Stimulated activated naive B cell treated with anti-CD40 and anti-IgM and Interleukin-4, amounts not matched to agents 10 μg/mL and 1 μg/mL and 100 μg/mL, for 72 hours (primary cell): Measurements from ENCODE around the gene MUC2.

Experiments used
- ATAC-seq, 2 donors: fragments of 150-1000 bp; cut with Tn5 transposase; replicated peaks; 2 replicates each; pipeline ENCODE4 v1.10.0; 2021; ENCODE audit warnings: moderate library complexity in 1 of 2
- DNase-seq: peaks from one replicate; pipeline ENCODE4 v3.0.0; 2021
- H3K27ac Mint-ChIP-seq: one replicate; pipeline ENCODE4 v1.8.0; 2022; ENCODE audit warnings: mild to moderate bottlenecking, mixed read lengths
- H3K27me3 Mint-ChIP-seq, 2 donors: one replicate each; pipeline ENCODE4 v1.8.0; 2022; ENCODE audit warnings: mixed read lengths in 2 of 2
- H3K36me3 Mint-ChIP-seq, 2 donors: one replicate each; pipeline ENCODE4 v1.8.0; 2022; ENCODE audit warnings: mixed read lengths in 2 of 2, mild to moderate bottlenecking in 1 of 2
- H3K4me1 Mint-ChIP-seq, 2 donors: one replicate each; pipeline ENCODE4 v1.8.0; 2022; ENCODE audit warnings: mixed read lengths in 2 of 2, mild to moderate bottlenecking in 1 of 2
- H3K4me3 Mint-ChIP-seq, 2 donors: one replicate each; pipeline ENCODE4 v1.8.0; 2022; ENCODE audit warnings: mild to moderate bottlenecking in 2 of 2, mixed read lengths in 2 of 2, moderate library complexity in 1 of 2
- H3K9me3 Mint-ChIP-seq, 2 donors: one replicate each; pipeline ENCODE4 v1.8.0; 2022; ENCODE audit warnings: mixed read lengths in 2 of 2, mild to moderate bottlenecking in 1 of 2

The MUC2 gene

DNA sequence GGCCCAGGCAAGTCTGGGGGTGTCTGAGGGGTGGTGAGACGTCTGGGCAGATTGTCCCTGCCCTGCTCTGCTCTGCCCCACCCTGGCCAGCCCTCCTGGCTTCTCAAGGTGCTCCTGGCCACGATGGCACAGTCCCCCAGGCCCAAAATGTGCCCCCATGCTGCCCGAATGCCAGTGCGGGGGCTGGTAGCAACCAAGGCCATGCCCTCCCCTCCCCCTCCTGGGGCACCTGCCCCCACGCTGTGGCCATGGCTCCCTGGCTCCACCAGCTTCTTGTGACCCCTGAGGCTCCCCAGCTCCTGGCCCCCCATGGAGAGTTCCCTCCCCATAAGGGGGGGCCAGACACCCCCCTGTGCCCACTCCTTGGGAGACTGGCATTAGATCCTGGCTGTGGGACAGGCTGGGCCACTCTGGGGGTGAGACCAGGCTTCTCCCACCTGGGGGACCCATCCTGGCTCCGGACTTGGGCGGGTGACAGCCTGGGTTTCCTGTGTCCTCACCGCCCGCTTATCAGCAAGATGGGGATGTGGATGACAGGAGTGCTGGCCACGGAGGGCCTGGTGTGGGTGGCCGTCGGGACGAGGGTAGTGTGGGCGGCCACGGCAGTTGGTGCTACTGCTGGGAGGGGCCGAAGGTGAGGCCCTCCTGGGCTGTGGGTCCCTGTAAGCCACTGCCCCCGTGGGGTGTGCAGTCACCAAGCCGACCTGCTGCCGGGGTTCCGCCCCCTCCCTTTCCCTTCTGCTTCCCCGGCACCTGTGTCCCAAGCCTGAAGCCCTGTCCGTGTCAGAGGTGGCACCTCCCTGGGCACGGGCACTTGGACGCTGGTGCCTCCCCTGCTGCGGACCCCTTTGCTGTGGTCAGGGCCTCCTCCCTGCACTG is 22.3 kb upstream of the MUC2 start:
- no peak overlapping the region for H3K27ac Mint-ChIP-seq
- ATAC-seq (no peak), DNase-seq (no peak)
- H3K27me3 Mint-ChIP-seq, result peaks cover 23 to 43% of the 10 kb centered on the region in 2 donors
- H3K4me1 Mint-ChIP-seq, result peaks cover 6 to 8% of the 10 kb centered on the region in 2 donors
- no peaks in the 10 kb centered on the region for H3K36me3 Mint-ChIP-seq
- H3K4me3 Mint-ChIP-seq, result no peak overlapping the region
- no peaks in the 10 kb centered on the region for H3K9me3 Mint-ChIP-seq

DNA sequence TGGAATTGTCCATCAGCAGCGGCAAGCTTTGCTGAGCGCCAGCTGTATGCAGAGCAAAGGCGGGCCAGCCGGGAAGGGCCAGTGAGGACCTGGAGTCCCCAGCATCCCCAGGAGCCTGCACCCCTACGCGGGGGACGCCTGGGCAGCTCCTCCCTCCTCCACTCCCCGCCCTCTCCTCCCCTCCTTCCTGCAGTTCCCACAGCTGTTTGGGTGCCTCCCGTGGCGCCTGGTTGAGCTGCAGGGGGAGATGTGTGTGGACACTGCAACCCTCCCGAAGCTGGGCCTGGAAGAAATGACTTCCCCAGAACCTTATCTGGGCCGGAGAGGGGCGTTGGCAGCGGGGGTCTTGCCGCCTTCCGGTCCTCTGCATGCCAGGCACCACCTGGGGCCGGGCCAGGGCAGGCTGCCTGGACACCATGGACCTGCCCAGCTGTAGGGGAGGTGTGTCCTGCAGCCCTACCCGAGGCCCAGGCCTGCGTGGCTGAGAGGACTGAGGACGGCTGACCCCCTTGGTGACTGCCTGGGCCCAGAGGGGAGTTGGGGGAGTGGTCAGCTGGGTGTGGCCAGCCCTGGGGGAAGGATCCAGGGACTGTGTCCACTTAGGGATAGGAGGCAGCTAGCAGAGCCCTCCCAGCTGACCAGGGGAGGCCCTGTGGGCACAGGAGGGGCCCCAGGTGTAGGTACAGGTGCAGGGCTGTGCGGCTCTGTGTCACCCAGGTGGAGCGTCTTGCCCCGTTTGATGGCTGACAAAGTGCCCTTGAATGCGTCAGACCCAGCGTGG is 21.4 kb upstream of the MUC2 start:
- Mint-ChIP-seq H3K4me3 (no peak overlapping the region), H3K27ac (no peak overlapping the region), H3K36me3 (no peaks in the 10 kb centered on the region), H3K9me3 (no peaks in the 10 kb centered on the region), H3K27me3 (peaks cover 25 to 41% of the 10 kb centered on the region in 2 donors), H3K4me1 (peaks cover 6 to 8% of the 10 kb centered on the region in 2 donors)
- DNase-seq (no peak), ATAC-seq (no peak)

DNA sequence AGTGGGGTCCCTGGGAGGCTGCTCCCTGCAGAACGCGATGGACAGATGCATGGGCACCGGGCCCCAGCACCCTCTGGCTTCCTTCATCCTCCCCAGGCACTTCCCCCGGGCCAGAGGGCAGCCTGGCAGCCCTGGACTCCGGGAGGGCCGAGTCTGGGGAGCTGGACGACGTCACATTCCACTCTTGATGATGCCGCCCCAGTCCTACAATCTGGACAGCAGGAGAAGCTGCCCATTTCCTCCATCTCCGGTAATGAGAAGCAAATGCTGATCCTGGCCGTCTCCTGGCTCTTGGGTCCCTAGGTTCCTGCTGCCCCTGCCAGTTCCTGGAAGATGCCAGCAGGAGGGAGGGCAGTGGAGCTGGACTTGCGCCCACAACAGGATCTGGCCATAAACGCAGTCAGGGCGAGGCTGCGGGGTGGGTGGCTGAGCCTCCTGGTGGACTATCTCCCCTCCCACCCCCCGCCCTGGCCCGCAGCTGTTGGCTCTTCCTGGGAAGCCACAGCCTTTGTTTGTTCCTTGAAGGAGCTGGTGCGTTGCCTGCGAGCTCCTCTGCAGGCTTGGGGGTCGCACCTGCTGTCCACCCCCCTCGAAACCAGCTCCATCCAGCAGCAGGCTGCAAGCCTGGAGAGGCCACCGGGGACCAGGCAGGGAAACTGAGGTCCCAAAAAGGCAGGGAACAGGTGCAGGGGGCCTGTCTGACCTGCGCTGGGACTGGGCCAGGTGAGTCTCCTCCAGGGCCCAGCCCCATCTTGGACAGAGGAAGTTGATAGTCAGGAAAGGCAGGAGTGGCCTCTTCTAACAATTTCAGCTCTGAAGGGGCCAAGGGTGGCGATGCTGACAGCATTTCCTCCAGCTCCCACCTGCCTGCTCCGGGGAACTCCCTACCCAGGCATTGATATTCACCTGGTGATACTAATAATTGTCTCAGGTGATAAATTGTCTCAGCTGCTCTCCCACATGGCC is 20.2 kb upstream of the MUC2 start:
- H3K36me3 Mint-ChIP-seq, result no peaks in the 10 kb centered on the region
- H3K4me1 Mint-ChIP-seq, result peaks cover 6 to 8% of the 10 kb centered on the region in 2 donors
- peaks cover 22 to 34% of the 10 kb centered on the region in 2 donors for H3K27me3 Mint-ChIP-seq
- no peak overlapping the region for H3K4me3 Mint-ChIP-seq
- DNase-seq (no peak), ATAC-seq (no peak)
- no peak overlapping the region for H3K27ac Mint-ChIP-seq
- no peaks in the 10 kb centered on the region for H3K9me3 Mint-ChIP-seq

DNA sequence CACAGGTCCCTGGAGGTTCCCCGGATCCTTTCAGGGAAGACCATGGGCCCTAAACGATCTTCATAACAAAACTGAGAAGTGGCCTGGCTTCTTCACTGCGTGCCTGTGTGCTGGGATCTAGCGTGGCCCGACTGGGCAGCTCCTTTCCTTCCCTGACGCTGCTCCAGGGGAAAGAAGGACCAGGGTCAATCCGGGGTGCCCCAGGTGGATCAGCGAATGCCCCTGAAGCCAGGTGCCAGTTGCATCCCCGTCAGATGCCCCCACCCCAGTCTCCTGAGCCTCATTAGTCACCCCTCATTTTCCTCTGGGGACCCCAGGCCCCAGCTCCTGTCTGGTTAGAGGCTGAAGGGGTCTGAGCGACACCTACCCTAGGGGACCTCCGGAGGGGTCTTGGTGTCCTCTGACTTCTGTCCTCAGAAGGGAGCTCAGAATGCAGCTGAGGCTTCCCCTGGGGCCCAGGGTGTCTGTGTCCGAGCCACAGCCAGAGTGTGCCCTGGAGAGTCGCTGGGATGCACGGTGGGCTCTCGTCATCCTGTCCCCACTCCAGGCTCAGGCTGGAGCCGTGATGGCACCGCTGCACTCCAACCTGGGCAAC is 19.5 kb upstream of the MUC2 start:
- no peak overlapping the region for H3K4me3 Mint-ChIP-seq
- no peaks in the 10 kb centered on the region for H3K36me3 Mint-ChIP-seq
- DNase-seq, result no peak
- no peak overlapping the region for H3K27ac Mint-ChIP-seq
- peaks cover 6 to 8% of the 10 kb centered on the region in 2 donors for H3K4me1 Mint-ChIP-seq
- no peaks in the 10 kb centered on the region for H3K9me3 Mint-ChIP-seq
- H3K27me3 Mint-ChIP-seq, result peaks cover 23 to 33% of the 10 kb centered on the region in 2 donors
- ATAC-seq, result no peak

DNA sequence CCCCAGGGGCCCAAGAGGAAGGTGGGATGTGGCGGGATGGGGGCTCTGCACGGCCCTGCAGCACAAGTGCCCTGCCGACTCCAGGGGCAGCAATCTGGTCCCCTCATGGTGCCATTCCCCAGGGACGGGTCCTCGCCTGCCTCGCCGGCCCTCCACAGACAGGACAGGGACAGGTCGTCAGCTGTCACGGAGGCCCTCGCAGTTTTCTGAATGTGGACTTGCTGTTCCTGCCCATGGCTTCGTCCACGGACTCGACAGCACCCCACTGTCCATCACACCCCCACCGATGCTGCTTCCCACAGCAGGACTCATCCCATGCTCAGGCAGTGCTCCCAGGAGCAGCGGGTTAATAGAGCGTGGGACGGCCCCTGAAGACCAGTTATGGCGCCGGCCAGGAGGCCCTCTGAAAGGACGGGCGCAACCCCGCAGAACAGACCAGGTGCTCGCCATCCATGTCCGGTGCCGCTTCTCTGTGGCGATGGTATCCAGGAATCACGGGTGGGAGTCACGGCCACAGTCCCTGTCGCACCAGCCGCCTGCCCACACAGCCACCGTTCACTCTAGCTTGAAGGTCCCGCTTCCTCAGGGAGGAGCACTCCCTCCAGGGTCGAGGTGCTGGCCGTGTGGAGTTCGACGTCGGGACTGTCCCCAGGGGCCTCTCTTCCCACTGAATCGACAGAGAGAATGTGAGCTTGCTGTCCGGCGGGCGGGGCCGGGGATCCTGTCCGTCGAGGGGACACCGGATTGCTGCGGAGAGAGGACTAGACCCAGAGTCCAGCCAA is 18.5 kb upstream of the MUC2 start:
- Mint-ChIP-seq H3K27me3 (peaks cover 21 to 29% of the 10 kb centered on the region in 2 donors), H3K36me3 (no peaks in the 10 kb centered on the region), H3K9me3 (no peaks in the 10 kb centered on the region), H3K4me3 (no peak overlapping the region), H3K4me1 (peaks cover under 1 to 5% of the 10 kb centered on the region in 2 donors), H3K27ac (no peak overlapping the region)
- DNase-seq (no peak), ATAC-seq (no peak)

DNA sequence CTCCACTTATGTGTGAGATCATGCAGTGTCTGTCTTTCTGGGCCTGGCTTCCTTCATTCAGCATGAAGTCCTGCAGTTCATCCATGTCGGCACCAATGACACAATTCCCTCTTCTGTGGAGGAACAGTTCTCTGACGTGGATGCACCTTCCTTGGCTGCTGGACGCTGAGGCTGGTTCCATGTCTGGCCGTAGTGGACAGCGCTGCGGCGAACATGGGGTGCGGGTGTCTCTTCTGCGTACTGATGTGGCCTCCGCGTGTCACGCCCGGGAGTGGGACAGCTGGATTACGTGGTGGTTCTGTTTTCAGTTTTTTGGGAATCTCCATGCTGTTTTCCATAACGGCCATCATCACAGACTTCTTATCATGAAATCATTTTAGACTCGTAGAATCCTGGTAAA is 16.9 kb upstream of the MUC2 start:
- DNase-seq, result no peak
- no peak for ATAC-seq
- Mint-ChIP-seq H3K4me1 (peaks cover 0 to 4% of the 10 kb centered on the region in 2 donors), H3K4me3 (no peak overlapping the region), H3K9me3 (peaks cover 7 to 11% of the 10 kb centered on the region in 2 donors), H3K36me3 (peaks cover 4 to 7% of the 10 kb centered on the region in 2 donors), H3K27ac (no peak overlapping the region), H3K27me3 (peaks cover 30 to 39% of the 10 kb centered on the region in 2 donors)

DNA sequence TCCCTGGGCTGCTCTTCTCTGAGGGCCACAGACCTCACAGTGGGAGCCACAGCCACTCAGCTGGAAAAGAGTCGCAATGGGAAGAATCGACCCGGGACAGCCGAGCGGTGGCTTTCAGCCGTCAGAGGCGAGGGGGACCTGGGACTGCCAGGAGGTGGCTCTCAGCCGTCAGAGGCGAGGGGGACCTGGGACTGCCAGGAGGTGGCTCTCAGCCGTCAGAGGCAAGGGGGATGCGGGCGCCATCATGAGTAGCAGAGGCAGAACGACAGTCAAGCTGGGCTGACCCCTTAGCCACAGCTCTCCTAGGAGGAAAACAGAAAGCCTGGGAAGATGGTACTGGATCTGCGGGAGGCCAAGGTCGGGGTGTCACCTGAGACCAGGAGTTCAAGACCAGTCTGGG is 14.9 kb upstream of the MUC2 start:
- Mint-ChIP-seq H3K9me3 (peaks cover 7 to 11% of the 10 kb centered on the region in 2 donors), H3K27ac (no peak overlapping the region), H3K36me3 (peaks cover 4 to 7% of the 10 kb centered on the region in 2 donors), H3K4me3 (no peak overlapping the region), H3K4me1 (peaks cover 14% of the 10 kb centered on the region in 2 donors), H3K27me3 (peaks cover 31 to 40% of the 10 kb centered on the region in 2 donors)
- no peak for ATAC-seq
- no peak for DNase-seq

DNA sequence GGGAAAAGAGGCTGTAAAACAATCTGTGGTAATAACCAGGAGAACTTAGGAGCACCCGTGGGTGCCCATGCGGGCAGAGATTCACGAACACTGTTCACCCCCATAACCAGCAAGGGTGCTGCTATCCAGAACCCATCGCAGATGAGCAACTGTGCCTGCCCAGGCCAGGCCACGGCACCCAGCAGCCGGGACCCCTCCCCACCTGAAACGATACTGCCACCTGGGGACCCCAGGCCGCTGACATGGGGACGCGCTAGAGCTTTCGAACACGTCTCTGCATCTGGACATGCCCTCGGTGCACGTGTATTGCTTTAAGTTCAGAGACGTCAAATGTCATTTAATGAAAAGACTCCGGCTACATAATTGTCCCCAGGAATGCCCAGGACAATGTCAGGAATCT is 14.3 kb upstream of the MUC2 start:
- Mint-ChIP-seq H3K27me3 (peaks cover 31 to 35% of the 10 kb centered on the region in 2 donors), H3K9me3 (peaks cover 7 to 11% of the 10 kb centered on the region in 2 donors), H3K4me1 (peaks cover 14% of the 10 kb centered on the region in 2 donors), H3K27ac (no peak overlapping the region), H3K4me3 (no peak overlapping the region), H3K36me3 (peaks cover 4 to 7% of the 10 kb centered on the region in 2 donors)
- ATAC-seq, result no peak
- no peak for DNase-seq

DNA sequence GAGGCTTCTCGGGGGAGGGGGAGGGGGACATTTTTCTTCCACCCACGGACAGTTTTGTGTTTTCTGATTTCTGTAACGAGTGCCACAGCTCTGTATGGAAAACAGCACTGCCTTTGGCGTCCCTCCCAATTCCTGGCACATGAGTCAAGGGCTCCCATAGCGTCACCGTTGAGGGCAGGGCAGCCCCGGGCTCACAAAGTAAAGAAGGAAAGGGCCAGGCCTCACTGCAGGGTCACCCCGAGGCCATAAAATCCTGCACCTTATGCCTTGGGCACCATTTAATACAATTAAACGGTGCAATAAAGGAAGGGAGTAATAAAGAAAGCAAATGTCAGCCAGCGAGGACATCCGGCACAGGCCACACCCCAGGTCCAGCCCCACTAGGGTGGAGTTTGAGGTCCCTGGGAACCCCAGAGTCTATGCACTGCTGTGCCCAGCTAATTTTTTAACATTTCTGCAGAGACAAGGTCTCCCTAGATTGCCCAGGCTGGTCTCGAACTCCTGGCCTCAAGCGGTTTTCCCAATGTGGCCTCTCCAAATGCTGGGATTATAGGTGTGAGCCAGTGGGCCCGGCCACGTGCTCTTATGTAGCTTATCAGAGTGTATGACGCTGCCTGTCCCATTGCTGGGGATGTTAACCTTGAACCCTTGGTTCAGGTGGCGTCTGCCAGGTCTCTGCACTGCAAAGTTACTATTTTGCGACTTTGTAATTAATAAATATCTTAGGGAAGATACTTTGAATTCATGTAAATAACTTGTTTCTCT is 13.6 kb upstream of the MUC2 start:
- Mint-ChIP-seq H3K27me3 (peaks cover 35 to 40% of the 10 kb centered on the region in 2 donors), H3K4me3 (no peak overlapping the region), H3K36me3 (peaks cover 4 to 10% of the 10 kb centered on the region in 2 donors), H3K27ac (no peak overlapping the region), H3K4me1 (peaks cover 14% of the 10 kb centered on the region in 2 donors), H3K9me3 (peaks cover 9 to 11% of the 10 kb centered on the region in 2 donors)
- ATAC-seq (no peak), DNase-seq (no peak)

DNA sequence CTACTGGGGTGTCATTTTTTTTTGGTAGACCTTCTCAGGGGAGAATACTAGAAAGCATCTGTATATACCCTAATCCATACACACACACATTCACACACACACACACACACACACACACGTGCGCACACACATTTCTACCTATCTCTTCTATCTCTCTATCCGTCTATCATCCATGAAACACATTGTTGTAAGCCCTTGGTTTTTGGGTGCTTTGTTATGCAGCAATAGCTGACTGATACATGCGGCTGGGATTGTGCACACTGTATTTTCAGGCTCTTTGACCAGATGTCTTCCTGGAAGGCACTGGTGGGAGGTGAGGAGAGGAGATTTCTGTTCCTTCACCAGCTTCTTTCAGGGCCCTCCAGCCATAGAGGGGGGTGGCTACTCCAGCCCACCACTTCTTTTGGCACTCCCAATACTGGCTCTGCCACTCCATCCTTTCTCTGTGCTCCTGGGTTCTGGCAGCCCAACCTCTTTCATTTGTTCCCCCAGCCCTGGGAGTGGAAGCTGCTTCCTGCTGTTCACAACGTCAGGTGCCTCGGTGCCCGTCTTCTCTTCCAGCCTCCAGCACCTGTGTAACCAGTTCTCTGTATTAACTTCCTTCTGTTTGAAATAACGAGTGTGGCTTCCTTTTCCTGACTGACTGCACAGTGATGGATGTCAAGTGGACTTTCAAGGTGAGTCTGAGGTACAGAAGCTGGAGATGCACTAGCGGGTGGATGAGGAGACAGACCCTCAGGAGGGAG is 12.4 kb upstream of the MUC2 start:
- H3K27ac Mint-ChIP-seq, result no peak overlapping the region
- peaks cover 4 to 10% of the 10 kb centered on the region in 2 donors for H3K36me3 Mint-ChIP-seq
- peaks cover 10 to 14% of the 10 kb centered on the region in 2 donors for H3K4me1 Mint-ChIP-seq
- peaks cover 40 to 41% of the 10 kb centered on the region in 2 donors for H3K27me3 Mint-ChIP-seq
- H3K4me3 Mint-ChIP-seq, result no peak overlapping the region
- H3K9me3 Mint-ChIP-seq, result peaks cover 9 to 11% of the 10 kb centered on the region in 2 donors
- DNase-seq, result no peak
- no peak for ATAC-seq

DNA sequence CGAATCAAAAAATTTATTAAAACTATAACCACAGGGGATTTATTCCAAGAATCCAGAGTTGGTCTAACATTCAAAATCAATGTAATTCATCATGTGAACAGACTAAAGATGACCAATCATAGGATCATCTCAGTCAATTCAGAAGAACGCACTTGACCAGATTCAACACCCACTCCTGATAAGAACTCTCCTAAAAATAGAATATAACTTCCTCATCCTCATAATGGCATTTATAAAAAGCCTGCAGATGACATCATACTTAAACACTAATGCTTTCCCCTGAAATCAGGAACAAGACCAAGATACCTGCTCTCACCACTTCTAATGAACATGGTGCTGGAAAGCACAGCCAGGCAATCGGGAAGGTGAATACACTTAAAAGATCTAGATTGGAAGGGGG is 10.5 kb upstream of the MUC2 start:
- no peak for DNase-seq
- peak; percentile 85 to 89 for ATAC-seq
- peaks cover 9 to 11% of the 10 kb centered on the region in 2 donors for H3K9me3 Mint-ChIP-seq
- peaks cover 10 to 14% of the 10 kb centered on the region in 2 donors for H3K4me1 Mint-ChIP-seq
- H3K36me3 Mint-ChIP-seq, result peaks cover 4 to 10% of the 10 kb centered on the region in 2 donors
- H3K27me3 Mint-ChIP-seq, result peaks cover 32 to 38% of the 10 kb centered on the region in 2 donors
- no peak overlapping the region for H3K4me3 Mint-ChIP-seq
- peak overlapping the region; percentile 4 for H3K27ac Mint-ChIP-seq
